ENCODE results near the gene HPSE2.

The HPSE2 gene

DNA sequence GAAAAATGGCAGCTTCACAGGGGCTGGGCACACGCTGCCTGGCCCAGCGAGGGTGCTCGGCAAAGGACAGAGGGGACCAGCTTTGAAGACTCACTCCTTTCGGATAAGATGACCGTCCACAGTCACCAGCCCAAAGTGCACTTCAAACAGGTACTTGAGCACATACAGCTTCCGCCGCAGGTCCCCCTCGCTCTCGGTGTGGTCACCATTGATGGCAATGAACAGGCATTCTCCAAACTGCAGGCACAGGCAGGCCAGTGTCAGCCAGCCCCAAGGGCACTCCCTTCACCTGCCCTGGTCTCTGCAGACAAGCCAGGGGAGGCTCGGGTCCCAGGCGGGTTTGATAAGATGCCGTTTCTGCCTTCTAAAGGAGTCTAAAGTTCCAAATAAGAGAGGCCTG, 800.5 kb downstream of the HPSE2 start:
- FAIRE-seq (no peak), DNase-seq (ENCODE audit: low spot score) (no peak)

- DNase-seq (ENCODE audit: low spot score) (peak; percentile 82), FAIRE-seq (peak; percentile 87)
These were observed 801.5 kb downstream of the HPSE2 start for GRCh38 chr10:98433881-98434732.

GRCh38 chr10:98433371-98433770, 802.3 kb downstream of the HPSE2 start:
- DNase-seq (ENCODE audit: low spot score) (no peak), FAIRE-seq (no peak)

- FAIRE-seq, result no peak
- no peak for DNase-seq (ENCODE audit: low spot score)
These were observed 803.3 kb downstream of the HPSE2 start for GRCh38 chr10:98432330-98432729.

GRCh38 chr10:98431016-98431415, 804.6 kb downstream of the HPSE2 start:
- DNase-seq (ENCODE audit: low spot score) (peak; percentile 79), FAIRE-seq (peak; percentile 54)

DNA sequence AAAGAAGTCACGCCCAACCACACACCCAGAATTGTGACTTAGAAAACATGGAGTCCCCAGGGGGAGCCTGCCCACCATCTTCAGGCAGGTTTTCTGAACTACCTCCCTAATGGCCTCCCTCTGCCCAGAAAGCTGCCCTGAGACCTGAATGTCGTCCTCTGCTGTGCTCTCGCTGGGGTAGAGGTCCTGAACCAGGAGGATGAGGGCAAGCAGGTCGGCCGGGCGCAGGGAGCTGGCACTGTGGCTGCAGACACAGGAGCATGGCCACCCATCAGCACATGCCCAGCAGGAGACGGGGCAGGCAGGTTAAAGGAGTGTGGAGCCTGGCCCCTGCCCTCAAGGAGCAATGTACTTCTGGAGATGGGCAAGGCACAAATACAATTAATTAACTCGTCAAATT, 805.2 kb downstream of the HPSE2 start:
- FAIRE-seq, result no peak
- no peak for DNase-seq (ENCODE audit: low spot score)

DNA sequence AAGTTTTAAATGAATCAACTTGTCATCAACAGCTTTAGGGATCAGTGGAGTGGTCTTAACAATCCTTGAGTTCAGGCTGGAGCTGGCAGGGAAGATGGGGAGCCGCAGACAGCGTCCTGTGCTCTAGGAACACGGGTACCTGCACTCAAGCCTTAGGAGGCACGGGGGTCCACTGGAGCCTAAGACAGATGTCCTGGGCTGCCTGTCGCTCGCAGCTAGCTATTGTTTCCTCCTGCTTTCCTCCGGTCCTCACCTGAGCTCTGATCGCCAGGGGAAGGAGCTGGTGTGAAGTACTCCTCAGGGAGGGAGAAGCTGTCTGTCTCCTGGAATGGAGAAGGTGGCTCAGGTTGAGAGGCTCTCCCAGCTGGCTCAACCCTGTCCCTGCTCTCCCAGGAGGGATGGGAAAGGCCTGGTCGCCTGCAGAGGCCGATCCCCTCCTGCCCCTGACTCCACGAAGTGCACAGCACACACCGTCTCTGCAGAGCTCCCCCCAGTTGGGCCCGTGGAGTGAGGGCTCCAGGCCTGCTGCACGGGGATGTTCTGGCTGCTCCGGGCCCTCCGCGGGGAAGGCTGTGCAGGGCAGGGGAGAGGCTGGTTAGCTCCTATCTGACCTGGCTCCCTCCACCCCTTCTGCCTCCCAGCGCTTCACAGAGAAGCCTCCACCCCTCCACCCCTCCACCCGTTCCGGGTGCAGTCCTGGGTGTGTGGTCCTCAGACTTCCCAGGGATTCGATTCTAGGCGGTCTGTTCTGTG, 806.2 kb downstream of the HPSE2 start:
- no peak for DNase-seq (ENCODE audit: low spot score)
- no peak for FAIRE-seq

DNA sequence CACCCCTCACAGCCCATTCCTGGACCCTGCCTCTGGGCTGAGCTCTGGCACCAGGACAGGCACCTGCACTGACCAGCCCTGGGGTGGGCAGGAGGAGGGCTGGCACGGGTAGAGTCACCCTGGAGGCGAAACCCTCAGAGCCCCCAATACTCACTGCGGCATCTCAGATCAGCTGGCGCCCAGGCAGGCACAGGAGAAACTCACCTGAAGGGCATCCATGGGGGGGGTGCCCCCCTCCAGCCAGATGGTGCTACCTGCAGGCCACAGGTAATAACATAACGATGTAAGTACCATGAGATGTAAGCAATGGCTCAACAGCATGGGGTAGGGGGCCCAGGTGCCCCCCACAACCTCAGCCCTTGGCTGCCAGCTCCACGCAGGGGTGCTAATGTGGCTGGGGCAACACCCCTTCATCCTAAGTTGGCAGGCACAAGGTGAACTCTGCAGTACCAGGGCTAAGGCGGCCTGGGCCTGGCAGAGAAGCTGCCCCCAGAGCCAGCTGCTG, 808.6 kb downstream of the HPSE2 start:
- DNase-seq (ENCODE audit: low spot score) (no peak), FAIRE-seq (no peak)

- DNase-seq (ENCODE audit: low spot score), result peak; percentile 37
- FAIRE-seq, result no peak
These were observed 809.9 kb downstream of the HPSE2 start for GRCh38 chr10:98425511-98426352.

DNA sequence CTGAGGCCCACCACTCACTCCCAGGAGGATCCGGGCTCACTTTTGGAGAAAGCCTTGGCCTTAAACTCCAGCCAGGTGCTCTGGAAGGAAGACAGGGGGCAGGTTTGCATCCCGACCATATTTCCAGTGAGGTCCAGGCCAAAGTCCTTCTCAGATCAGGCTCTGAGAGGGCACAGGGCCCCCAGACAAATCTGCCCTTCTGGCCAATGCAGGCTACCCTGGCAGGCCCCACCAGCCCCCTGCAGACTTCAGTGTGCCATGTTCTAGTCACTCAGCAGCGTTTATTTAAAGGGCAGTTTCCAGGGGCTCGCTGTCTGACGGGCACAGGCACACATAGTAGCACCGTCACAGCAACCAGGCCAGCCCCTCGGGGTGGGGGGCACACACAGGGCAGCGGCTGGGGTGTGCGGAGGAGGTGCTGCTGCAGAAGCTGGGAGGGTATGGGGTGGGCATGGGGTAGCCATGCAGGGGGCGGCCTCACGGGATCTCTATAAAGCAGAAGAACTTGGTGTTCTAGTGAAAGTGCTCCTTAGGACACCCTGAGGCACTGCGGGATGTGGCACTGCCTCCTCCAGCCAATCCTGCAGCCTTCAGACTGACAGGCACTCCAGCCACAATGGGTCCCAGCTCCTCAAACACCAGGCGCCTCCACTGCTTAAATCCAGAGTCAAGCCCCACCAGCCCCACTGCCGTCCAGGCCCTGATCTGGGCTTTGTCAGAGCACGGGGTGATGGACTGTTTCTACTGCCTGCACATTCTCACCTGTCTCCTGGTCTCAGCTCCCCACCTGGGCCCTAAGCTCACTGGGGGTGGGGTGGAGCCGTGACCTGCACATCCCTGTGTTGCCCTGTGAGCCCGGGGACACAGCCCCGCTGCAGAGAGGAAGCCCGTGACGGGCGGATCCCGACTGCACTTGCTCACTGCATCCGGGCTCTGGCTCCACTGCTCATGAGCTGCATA, 811.1 kb downstream of the HPSE2 start:
- FAIRE-seq, result no peak

GRCh38 chr10:98423691-98424120, 811.9 kb downstream of the HPSE2 start:
- no peak for DNase-seq (ENCODE audit: low spot score)
- FAIRE-seq, result no peak

More for the DNA sequence above, 811.1 kb downstream of the HPSE2 start:
- DNase-seq (ENCODE audit: low spot score), result no peak

DNA sequence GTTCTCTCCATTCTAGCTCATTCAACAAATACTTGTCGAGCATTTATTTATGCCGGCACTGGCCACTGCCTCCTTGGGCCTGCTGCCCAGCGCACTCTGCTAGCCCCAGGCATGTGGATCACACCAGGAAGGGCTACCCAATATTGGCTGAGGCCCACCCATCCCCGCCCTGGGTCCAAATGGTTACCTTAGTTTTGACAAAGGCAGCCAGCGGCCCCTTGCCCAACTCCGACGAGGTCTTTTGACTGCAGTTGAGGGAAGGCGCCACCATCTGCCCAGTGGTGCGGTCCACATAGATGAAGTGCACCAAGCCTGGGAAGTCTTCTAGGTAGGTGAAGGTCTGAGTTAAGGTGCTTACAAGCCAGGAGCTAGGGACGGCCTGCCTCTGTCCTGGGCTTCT, 813.5 kb downstream of the HPSE2 start:
- DNase-seq (ENCODE audit: low spot score), result no peak

GRCh38 chr10:98420786-98421185, 814.9 kb downstream of the HPSE2 start:
- DNase-seq (ENCODE audit: low spot score), result no peak
- no peak for FAIRE-seq

More for the DNA sequence above, 813.5 kb downstream of the HPSE2 start:
- FAIRE-seq, result no peak

DNA sequence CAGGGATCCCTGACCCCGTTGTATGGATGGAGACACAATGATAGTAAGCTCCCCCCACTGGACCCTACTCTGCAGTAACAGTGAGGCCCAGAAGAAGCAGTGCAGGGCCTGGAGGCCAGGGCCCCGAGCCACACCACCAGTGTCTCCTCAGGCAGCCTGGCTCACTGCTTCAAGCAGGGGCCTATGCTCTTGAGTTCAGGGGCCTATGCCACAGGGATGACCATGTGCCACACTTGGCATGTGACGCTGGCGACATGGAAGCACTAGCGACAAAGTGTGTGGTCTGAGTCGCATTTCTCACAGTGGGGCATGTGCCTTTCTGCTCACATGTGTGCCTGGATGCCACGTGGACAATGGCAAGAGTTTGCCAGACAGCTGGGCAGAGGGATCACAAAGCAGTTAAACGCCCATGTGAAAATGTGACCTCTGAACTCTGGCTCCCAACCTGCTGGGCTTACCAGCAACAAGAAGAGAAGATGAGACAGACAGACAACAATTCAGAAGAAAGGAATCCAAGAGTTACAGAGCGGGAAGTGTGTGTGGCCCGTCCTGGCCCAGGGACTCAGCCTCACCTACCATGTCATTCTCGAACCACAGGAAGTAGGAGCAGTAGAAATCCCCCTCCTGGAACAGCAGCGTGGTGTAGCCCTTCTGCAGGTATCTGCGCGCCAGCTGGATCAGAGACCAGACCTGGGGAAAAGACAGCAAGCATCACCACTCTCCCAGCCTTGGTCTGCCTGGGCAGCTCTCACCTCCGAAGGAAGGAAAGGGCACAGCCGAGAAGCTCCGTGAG, 816.0 kb downstream of the HPSE2 start:
- no peak for FAIRE-seq
- no peak for DNase-seq (ENCODE audit: low spot score)

DNA sequence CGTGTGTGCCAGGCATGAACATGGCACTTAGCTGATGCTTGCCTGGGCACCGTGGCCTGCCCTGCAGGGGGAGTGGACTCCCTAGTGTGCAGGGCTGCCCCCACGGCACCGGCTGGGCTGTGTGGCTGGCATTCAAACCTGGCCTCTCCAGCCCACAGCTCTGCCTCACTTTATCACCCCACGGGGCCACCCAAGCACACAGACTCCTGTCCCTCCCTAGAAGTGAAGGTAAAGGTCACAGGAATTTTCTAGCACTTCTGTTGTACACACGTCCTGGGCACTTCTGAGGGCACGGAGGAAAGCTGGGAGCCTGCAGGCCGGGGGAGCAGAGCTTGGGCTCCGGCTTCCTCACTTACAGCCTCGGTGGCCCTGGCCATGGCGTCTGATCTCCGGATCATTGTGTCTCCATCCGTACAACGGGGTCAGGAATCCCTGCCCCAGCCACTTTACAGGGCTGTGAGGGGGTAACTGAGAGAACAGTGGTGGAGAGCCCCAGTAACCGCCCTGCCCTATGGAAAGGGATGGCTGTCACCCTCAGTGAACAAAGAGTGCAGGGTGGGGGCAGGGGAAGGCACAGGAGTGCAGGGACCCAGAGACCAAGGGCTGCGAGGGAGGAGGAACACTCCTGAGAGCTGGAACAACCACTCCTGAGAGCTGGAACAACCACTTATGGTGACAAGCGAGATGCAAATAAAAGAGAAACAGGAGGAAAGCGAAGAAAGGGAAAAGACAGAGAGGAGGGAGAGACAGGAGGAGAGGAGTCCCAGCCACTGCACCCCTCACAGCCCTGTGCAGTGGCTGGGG, 816.8 kb downstream of the HPSE2 start:
- DNase-seq (ENCODE audit: low spot score) (no peak), FAIRE-seq (no peak)

GRCh38 chr10:98417973-98418664, 817.5 kb downstream of the HPSE2 start:
- no peak for FAIRE-seq
- no peak for DNase-seq (ENCODE audit: low spot score)

GRCh38 chr10:98417481-98417959, 818.1 kb downstream of the HPSE2 start:
- DNase-seq (ENCODE audit: low spot score) (no peak), FAIRE-seq (no peak)

Data from RCC 7860 (cell line).